Activated CD8-positive, alpha-beta memory T cell treated with anti-CD3 and anti-CD28 coated beads for 36 hours (primary cell): ENCODE data around the gene F7. TPM values are rescaled to one million over a fixed set of nuclear protein-coding genes. Genes with fewer than 3 reads are reported as not detected.

ENCODE experiments used
- CTCF ChIA-PET: fragments of 350-600 bp; sonication (Branson Sonifier 250); formaldehyde crosslinking; loops from one replicate; lab custom pipeline; 2021; ENCODE audit warnings: antibody characterized with exemption; lab: Charles Lee
- POLR2A ChIA-PET: fragments of 350-600 bp; sonication (Branson Sonifier 250); formaldehyde crosslinking; loops from one replicate; lab custom pipeline; 2021; ENCODE audit warnings: antibody characterized with exemption; lab: Charles Lee
- total RNA-seq, 2 experiments: library from RNA; stranded (reverse); gene quantifications; one replicate each; pipeline ENCODE4 v1.2.3, GENCODE V29; 2021

Gene F7
- total RNA-seq, 2 experiments from 2014 or later = 0.30 to 0.46 TPM

DNA sequence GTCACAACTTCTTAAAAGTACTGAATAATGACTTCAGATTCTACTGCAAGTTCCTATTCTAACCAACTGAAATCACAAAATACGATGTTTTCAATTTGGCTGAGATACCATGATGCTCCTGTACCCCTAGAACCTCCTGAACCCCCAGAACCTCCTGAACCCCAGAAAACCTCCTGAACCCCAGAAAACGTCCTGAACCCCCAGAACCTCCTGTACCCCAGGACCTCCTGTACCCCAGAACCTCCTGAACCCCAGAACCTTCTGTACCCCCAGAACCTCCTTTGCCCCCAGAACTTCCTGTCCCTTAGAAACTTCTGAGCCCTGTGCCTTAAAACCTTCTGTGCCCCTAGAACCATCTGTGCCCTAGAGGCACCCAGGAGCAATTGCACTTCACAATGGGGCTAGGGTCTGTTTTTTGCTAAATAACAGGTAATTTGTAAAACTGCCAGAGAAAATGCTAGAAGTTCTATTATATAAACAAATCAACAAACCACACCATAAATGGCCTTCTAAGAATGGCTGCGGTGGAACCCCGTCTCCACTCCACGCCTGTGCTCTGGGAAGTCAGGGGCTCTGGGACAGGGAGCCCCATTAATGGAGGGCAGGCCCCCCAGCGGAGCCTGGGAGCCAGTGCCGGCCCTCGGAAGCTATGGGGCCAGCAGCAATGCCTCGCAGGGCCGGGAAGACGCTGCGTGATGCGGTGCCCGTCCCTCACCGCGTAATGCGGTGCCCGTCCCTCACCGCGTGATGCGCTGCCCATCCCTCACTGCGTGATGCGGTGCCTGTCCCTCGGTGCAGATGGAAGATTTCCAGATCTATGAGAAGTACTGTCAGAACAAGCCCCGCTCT lies 21.3 kb upstream of the F7 start:
- CTCF ChIA-PET = no interaction called here
- POLR2A ChIA-PET = no interaction called here

DNA sequence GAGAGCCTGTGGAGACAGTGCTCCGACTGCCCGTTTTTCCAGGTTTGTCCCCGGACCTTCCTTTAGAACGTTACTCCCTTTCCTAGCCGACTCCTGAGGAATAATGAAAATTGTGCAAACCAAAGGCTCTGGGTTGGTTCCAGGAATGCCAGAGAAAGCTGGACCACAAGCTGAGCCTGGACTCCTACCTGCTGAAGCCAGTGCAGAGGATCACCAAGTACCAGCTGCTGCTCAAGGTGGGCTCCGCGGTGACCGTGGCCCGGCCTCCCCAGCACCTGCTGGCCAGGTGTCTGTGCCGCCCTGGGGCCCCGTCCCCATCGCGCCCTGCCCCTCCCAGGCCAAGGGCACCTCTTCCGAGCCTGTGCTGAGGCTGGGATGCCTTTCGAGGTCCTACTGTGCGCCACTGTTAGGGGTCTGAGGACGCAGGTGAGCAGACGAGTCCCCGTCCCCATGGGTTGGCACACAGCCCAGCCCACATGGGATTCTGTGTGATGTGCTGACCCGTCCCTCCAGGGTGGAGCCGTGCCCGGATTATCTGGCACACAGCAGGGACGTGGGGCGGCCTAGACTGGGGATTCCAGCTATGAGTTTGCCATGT lies 20.5 kb upstream of the F7 start:
- ChIA-PET POLR2A (no interaction called here), CTCF (no interaction called here)

DNA sequence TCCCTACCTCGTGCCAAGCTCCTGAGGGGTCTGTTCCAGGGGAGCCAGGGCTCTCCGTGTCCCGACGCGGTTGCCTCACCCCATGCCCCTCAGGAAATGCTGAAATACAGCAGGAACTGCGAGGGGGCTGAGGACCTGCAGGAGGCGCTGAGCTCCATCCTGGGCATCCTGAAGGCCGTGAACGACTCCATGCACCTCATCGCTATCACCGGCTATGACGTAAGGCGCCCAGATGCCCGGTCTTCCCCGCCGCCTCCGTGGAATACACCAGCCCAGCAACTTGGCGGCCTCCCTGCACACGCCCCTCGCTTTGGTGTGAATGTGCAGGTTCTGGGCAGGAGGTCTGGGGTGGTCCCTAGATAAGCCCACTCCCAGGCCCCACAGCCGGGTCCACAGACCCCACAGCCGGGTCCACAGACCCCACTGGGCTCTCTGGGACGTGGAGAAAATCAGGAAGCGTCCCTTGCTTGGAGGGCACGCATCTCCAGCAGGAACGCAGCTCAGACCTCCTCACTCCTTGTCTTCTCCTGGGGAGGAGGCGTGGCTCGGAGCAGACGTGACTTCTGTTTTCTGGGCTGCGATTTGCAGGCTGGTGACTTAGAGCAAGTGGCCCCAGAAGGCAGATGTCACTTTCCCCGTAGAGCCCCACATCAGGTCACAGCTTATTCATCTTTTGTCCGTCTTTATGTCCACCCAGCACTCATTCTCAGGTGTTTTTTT lies 19.4 kb upstream of the F7 start:
- ChIA-PET CTCF (no interaction called here), POLR2A (no interaction called here)

DNA sequence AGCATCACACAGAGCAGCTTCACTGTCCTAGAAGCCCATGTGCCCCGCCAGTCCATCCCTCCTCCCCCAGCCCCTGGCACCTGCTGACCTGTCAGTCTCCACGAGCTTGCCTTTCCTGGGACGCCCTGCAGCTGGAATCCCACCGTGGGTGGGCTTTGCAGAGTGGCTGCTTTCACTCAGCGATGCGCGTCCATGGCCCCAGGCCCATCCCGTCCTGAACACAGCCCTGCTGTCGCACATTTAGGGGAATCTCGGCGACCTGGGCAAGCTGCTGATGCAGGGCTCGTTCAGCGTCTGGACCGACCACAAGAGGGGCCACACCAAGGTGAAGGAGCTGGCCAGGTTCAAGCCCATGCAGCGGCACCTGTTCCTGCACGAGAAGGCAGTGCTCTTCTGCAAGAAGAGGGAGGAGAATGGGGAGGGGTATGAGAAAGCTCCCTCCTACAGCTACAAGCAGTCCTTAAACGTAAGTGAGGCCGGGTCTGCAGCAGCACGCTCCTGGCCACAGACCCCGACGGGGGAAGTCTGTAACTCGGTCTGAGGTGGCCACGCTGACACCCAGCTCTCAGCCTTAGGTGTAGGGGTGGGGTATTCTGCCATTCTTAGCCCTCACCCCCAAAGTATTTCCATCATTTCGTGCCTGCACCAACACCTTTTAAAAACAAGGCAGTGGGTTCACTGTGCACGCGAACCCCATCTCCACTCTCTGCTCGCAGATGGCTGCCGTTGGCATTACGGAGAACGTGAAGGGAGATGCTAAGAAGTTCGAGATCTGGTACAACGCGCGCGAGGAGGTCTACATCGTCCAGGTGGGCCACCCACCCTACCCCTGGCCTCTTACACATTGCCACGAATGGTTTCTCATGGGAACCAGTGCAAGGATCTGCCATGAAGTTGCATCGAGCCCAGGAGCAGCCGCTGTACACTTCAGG lies 18.3 kb upstream of the F7 start:
- ChIA-PET POLR2A (no interaction called here), CTCF (no interaction called here)

DNA sequence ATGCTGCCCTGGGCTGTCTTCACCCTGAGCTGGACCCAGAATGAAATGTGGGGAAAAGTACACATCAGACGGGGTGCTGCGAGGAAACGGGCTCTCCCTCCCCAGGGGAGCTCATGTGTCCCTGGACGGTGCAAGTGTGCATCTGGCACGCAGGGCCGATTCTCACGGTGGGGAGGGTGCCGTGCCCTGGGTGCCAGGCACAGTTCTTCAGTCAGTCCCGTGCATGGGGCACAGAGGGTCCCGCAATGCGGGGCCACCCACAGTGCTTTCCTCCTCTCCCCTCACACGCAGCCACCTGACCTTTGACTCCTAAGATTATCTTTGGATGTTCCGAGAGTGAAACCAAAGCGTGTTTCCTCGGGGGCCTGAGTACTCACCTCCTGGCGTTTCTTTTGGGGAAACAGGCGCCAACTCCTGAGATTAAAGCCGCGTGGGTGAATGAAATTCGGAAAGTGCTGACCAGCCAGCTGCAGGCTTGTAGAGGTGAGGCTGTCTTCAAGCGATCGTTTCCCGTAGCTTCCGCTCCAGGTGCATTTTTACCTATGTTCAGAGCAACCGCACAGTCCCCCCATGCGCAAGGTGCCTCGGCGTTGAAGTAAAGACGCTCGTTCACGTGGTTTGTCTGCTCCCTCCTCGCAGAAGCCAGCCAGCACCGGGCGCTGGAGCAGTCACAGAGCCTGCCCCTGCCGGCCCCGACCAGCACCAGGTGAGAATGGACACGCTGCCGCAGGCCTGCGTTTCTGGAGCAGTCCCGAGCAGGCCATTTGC lies 17.5 kb upstream of the F7 start:
- ChIA-PET POLR2A (no interaction called here), CTCF (no interaction called here)

DNA sequence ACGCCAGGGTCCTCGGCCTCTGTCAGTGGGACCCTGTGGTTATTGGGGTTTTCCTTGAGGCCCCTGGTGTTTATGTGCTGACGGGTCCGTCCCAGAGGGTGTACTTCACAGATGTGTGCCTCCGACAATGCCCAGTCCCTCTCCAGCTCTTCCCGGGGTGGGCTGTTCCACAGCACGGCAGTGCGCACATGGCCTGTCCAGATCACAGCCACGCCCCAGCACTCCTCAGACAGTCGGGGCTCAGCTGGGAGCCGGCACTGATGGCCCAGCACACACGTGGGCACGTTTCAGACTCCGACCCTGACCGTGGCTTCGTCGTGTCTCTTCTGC lies 16.9 kb upstream of the F7 start:
- ChIA-PET CTCF (no interaction called here), POLR2A (no interaction called here)

DNA sequence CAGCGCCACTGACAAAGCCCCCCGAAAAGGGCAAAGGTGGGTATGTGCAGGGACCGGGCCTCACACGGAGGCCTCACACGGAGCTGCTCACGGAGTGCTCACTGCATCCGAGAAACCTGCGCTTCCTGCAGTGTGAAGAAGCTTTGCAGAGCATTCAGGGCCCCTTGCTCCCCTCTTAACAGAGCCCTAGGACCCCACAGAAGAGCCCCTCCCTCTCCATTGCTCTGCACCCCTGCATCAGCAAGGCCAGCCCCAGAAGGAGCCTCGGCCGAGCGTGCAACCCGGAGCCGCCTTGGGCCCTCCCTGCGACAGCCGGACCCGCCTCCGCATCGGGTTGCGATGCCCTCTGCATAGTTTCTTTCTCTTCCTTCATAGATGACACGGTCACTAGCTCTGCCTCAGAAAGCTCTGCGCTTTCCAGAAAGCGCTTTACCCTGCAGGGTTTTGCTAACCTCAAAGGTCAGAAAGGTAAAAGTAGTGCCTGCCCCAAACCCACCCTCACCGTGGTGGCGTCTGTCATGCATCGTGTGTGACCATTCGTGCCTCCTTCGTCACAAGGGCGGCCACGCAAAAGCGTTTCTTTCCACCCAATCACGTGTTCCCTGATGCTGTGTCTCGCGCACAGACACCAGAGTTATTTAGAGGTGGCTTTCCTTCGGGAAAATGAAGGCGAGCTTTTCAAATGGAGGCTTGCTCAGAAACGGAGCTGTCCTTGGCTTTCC lies 15.7 kb upstream of the F7 start:
- POLR2A ChIA-PET = no interaction called here
- CTCF ChIA-PET = no interaction called here

DNA sequence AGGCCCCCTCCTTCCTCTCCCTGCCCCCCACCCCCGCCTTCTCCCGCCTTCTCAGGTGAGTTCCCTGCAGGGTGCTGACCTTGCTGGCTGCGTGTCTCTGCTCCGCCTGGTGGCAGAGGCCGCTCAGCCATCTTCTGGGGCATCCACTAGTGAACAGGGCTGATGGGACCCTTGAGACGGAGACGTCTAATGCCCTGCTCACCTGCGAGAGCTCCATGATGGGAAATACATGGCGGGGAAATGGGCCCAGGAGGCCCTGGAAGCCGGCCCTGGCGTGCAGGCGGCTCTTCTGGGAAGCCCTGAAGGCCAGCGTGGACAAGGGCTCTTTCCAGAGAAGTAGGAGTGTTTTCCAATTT lies 15.2 kb upstream of the F7 start:
- POLR2A ChIA-PET = no interaction called here
- CTCF ChIA-PET = no interaction called here

DNA sequence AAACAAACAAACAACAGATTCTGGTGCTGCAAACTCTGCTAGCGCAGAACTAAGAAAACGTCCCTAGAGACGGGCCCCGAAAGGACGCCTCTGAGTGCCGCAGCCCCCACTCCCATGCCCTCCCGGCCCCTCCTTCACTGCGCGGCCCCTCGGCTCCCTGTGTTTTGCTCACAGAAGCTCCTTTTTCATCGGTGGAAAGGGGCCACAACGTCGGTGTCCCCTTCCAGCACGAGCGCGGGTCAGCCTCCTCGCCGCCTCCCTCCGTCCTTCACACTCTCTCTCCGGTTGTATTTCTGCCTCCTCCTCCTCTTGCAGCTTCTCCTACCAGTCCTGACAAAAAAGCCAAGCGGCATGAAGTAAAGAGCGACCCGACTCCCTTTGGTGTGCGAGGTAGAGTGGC lies 14.8 kb upstream of the F7 start:
- POLR2A ChIA-PET = no interaction called here
- CTCF ChIA-PET = no interaction called here

DNA sequence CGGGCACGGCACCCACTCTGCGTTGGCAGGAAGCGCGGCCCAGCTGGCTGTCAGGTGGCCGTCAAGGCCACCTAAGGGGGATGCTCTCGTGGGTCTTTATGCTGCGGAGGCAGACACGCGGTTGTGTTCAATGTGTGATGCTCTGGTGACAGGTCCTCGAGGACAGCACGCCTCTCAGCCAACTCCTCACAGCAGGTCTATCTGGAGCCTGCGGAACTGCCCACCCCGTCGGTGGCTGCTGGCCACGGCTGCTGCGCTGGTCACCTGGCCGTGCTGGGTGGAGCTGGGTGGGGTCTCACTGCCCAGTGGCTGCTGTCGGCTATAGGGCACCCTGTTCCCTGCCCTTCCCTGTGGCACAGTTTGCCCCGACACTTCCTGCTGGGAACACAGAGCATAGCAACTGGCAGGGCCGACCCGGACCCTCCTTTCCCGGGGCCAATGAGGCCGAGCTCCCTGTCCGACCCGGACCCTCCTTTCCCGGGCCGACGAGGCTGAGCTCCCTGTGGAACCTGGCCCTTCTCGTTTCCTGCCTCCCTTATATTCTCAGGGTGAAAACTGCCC lies 14.3 kb upstream of the F7 start:
- ChIA-PET CTCF (no interaction called here), POLR2A (no interaction called here)

DNA sequence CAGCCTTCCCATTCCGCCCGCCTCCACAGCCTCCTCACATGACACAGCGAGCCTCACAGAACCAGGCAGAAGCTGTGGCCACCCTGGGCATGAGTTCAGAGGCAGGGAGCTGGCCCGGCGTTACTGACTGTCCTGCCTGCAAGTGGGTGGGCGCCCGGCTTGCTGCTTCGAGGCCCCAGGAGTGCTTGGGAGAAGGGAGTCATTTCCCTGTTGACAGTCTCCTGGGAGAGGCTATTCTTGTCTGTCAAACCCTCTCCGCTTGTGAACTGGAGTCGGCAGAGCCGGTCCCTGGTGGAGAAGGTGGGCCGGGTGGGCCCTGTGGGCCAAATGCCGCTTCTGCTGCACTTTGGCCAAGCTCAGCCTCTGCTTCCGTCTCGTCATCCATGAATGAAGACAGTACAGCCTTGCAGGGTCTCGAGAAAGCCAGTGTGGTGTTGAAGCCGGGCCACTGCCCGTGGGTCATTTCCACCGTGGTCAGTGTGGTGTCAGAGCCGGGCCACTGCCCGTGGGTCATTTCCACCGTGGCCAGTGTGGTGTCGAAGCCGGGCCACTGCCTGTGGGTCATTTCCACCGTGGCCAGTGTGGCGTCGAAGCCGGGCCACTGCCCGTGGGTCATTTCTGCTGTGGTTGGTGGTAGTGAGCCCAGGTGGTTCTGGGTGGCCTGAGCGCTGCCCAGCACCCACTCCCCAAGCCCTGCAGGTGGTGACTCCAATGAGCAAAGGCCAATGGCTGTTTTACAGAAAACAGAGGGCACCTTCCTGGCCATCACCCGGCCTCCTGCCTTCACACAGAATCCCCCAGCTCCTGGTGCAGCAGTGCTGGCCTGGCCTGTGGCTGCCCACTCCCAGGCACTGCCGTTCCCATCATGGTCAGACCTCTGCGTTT lies 13.5 kb upstream of the F7 start:
- ChIA-PET POLR2A (no interaction called here), CTCF (no interaction called here)

DNA sequence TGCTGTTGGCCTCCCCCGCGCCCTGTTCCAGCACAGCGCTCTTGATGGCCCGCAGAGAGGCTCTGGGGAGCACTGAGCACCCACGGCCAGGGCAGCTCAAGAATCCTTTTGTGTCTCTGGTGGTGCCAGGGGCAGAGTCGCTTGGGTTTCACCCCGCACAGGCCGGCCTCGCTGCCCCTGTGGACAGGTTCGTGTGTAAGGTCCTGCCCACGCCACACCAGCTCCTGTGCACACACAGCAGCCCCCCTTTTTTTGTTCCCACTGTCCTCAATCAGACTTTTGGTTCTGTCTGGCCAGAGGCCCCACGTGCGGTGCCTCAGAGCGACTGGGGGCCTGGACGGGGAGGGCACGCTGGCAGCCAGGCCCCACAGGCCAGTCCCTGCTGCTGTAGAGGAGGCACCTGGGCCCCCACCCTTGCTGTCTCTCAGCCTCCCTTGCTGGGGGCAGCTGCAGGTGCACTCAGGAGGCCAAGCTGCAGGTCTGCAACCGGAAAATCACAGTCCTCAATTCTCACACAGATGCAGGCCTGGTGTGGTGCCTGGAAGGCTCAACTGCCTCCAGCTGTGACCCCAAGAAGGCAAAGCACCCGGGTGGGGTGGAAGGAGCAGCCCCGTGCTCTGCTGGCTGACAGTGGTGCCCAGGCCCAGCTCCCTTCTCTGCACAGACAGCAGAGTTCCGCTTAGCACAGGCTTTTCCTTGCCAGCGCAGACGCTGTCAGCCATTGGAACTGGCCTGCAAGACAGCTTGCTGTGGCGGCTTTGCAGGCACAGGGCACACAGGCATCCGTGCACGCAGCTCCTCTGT lies 12.6 kb upstream of the F7 start:
- POLR2A ChIA-PET = interaction anchor here (0.6 kb wide), 1 partner anchor 61 kb away, joined by 3 read pairs; no protein-coding TSS in a partner anchor
- CTCF ChIA-PET = no interaction called here

DNA sequence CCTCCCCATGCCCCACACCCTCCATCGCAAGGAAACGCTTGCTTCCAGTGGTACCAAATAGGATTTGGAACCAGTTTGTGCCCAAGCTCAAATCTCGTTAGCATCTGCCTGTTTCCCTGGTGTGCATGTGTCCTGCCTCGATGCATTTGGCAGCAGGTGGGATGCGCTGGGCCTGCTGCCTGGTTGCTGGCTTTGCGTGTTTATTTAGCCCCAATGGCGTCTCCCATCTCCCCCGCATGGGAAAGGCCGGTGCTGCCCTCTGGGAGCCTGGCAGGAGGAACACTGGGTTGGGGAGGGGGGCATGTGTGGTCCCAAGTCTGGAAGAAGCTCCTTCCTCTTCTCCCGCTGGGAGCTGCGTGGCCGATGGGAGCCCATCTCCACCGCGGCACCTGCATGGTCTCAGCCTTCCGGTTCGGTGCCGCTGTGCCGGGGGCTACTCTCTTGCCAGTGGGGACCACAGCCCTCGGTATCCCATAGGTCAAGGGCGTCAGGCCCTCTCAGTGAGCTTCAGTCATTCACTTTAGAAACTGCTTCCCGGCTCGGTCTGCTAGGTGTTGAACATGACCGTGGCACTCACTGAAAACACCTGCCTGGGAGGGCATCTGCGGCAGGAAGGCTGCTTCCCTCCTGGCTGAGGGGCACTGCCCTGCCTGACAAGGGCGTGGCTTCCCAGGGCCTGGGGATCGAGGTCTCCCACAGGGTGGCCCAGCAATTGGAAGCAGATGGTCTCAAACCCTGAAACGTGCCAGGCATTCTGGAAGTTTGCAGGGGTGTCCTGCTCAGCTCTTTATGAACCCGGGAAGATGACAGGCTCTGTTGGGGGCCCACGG lies 11.8 kb upstream of the F7 start:
- POLR2A ChIA-PET = no interaction called here
- CTCF ChIA-PET = no interaction called here

DNA sequence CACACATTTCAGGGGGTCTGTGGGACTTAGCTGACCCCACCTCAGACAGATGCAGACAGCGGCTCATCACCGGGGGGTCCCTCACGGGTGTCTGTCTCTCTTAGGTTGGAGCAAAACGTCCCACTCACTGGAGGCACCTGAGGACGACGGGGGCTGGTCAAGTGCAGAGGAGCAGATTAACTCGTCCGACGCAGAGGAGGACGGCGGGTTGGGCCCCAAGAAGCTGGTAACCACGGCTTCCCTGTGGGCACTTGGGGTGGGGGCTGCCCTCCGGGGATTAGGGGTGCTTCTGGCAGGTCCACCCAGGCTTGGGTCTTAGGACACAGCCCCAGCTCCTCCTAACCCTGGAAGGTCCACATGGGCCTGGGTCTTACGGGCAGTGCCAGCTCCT lies 11.2 kb upstream of the F7 start:
- ChIA-PET POLR2A (no interaction called here), CTCF (no interaction called here)

DNA sequence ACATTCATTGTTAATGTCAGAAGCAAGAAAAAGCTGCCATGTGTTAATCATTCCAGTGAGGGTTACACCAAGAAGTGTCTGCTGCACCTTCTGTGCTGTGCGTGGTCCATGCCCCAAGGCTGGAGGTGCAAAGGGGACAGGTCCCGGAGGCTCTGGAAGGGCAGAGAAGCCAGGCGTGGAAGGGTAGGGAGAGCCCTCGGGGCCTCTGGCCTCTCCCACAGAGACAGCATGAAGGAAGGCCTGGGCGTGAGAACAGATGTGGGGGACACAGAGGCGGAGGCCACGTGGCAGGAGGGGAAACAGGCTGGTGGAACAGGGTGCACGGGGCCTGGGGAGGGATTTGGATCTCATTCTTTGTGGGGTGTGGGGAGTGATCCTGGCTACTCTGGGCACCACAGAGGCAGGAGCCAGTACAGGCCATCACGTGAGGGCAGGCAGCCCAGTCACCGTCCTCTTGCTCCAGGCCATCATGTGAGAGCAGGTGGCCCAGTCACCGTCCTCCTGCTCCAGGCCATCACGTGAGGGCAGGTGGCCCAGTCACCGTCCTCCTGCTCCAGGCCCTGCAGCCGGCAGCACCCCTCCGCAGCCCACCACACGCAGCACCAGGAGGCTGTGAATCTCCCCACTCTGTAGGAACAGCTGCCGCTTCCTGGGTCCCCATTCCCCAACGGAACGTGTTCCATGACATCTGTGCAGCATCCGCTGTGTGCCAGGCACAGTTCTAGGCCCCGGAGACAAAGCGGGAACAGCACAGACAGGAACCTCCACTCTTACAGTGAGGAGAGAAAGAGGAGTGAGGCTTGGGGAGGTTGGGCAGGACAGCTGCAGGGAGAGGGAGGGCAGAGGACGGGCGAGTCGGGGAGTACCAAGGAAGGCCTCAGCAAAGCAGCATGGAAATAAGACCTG lies 10.2 kb upstream of the F7 start:
- CTCF ChIA-PET = no interaction called here
- POLR2A ChIA-PET = no interaction called here
